Memory B cell (primary cell): Measurements from ENCODE around the gene MGAT4A.

Experiments used
- ATAC-seq: fragments of 150-1000 bp; cut with Tn5 transposase; 2 replicates; pipeline ENCODE4 v1.10.0; 2021; ENCODE audit warnings: low read depth, mild to moderate bottlenecking, moderate library complexity
- DNase-seq, 2 donors: peaks; one replicate each; pipeline ENCODE4 v3.0.0; 2022; ENCODE audit warnings: low spot score in 2 of 2
- H3K27ac Mint-ChIP-seq: one replicate; pipeline ENCODE4 v1.8.0; 2022; ENCODE audit warnings: mild to moderate bottlenecking, moderate library complexity, mixed read lengths
- H3K27me3 Mint-ChIP-seq: one replicate; pipeline ENCODE4 v1.8.0; 2022; ENCODE audit warnings: mixed read lengths
- H3K36me3 Mint-ChIP-seq: one replicate; pipeline ENCODE4 v1.8.0; 2022; ENCODE audit warnings: mild to moderate bottlenecking, mixed read lengths
- H3K4me1 Mint-ChIP-seq: one replicate; pipeline ENCODE4 v1.8.0; 2022; ENCODE audit warnings: mixed read lengths
- H3K4me3 Mint-ChIP-seq: one replicate; pipeline ENCODE4 v1.8.0; 2022; ENCODE audit warnings: mild to moderate bottlenecking, moderate library complexity, mixed read lengths
- H3K9me3 Mint-ChIP-seq: one replicate; pipeline ENCODE4 v1.8.0; 2022; ENCODE audit warnings: mixed read lengths

MGAT4A gene

DNA sequence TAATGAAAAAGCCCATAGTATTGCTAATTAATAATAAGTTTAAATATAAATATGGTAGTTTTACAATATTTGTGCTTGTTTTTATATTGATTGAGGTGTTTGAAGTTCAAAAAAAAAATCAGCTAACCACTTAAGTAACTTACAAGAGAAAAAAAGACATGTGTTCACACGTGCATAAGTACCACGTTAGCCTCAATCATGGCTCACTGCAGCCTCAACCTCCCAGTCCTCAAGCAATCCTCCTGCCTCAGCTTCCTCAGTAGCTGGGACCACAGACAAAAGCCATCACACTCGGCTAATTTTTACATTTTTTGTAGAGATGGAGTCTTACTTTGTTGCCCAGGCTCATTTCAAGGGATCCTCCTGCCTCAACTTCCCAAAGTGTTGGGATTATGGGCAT lies 19.4 kb downstream of the MGAT4A start:
- no peaks in the 10 kb centered on the region for H3K27me3 Mint-ChIP-seq
- H3K27ac Mint-ChIP-seq: peak overlapping the region; percentile 6
- no peaks in the 10 kb centered on the region for H3K9me3 Mint-ChIP-seq
- no peak overlapping the region for H3K4me3 Mint-ChIP-seq
- ATAC-seq (no peak), DNase-seq (no peak)
- H3K4me1 Mint-ChIP-seq: peaks cover 47% of the 10 kb centered on the region
- H3K36me3 Mint-ChIP-seq: peaks cover 2% of the 10 kb centered on the region

DNA sequence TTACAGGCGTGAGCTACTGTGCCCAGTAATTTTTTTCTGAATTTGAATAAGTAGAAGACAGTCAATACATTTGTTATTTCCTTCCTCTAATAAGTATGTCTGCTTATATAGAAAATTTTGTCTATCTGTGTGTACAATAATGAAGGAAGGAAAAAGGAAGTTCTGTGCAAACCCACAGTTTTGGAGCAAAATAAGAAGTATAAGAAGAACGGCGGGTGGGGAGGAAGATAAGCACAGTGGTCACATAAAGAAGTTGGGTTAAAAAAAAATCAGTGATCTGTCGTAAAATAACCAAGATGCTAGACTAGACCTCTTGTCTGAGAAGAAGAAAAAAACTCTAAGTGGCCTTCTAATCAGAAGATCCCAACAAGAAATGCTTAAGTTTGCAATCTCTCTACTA lies 20.2 kb downstream of the MGAT4A start:
- ATAC-seq (peak; percentile 65), DNase-seq (no peak)

DNA sequence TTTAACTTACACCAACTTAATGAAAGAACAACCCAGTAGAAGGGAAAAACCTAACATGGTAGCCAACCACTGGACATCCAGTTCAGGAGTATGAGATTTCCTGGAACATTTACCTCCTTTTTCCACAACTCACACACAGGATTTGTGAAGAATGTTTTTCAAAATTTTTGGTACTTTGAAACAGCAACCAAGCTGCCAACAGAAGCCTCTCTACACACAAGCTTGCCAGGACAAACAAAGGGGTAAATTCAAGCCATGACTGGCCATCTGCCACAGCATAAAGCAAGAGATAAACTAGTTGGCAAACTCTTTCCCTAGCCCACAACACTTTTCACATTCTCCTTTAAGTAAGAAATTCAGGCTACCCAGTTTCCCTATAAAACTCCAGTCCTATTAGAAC lies 21.4 kb downstream of the MGAT4A start:
- Mint-ChIP-seq H3K4me1 (peaks cover 44% of the 10 kb centered on the region), H3K4me3 (peak overlapping the region; percentile 54), H3K27me3 (no peaks in the 10 kb centered on the region), H3K27ac (peak overlapping the region; percentile 54), H3K36me3 (peaks cover 5% of the 10 kb centered on the region), H3K9me3 (no peaks in the 10 kb centered on the region)
- DNase-seq (no peak), ATAC-seq (no peak)

More for the DNA sequence above, 20.2 kb downstream of the MGAT4A start:
- no peaks in the 10 kb centered on the region for H3K27me3 Mint-ChIP-seq
- peak overlapping the region; percentile 45 for H3K4me3 Mint-ChIP-seq
- peak overlapping the region; percentile 54 for H3K27ac Mint-ChIP-seq
- H3K4me1 Mint-ChIP-seq: peaks cover 43% of the 10 kb centered on the region
- H3K36me3 Mint-ChIP-seq: peaks cover 2% of the 10 kb centered on the region
- H3K9me3 Mint-ChIP-seq: no peaks in the 10 kb centered on the region

DNA sequence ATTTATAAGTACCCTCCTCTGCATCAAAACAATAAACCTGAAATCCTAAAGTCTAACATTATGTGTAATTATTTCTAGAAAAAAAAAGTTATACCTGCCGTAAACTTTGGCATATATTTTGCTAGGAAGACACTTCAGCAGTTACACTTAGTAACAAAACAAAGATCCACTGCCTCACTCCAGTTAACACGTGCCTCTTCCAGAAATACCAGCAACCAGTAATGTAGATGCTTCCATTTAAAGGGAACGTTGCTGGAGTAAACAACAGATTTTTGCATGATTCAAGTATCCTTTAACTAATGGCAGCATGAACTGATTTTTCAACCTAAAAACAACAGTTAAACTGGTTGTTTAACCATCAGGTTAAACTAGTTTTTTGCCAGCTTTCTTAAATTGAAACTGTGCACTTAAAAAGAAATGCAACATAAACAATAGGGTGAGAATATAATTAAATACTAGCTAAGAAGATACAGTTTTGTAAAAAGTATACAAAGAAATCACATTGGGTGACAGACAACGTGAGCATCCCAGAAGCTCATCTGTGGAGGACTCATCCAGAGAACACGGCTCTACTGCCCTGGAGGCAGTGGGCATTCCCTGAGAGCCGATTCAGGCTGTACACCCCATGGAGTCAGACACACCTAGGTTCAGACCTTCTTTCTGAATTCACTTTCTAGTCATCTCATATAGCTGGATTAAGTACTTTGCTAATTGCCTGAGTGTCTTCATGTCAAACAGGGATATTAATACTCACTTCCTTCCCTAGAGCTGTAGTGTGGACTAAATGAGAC lies 22.3 kb downstream of the MGAT4A start:
- DNase-seq (no peak), ATAC-seq (no peak)
- Mint-ChIP-seq H3K4me1 (peaks cover 44% of the 10 kb centered on the region), H3K4me3 (no peak overlapping the region), H3K36me3 (peaks cover 8% of the 10 kb centered on the region), H3K27me3 (no peaks in the 10 kb centered on the region), H3K9me3 (no peaks in the 10 kb centered on the region), H3K27ac (no peak overlapping the region)

DNA sequence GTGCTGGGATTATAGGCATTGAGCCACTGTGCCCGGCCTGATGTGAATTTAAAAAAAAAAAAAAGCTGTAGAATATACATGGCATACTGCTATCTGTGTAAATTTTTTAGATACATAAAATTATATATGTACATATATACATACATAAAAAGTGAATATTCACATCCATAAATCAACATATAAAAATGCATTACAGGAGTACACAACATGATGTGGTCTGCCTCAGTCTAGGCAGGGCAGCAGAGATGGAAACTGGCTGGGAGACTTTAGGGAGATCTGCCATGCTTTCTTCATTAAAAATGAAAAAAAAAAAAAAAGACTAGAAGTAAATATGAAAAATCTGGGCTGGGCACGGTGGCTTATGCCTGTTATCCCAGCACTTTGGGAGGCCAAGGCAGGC lies 24.3 kb downstream of the MGAT4A start:
- H3K27me3 Mint-ChIP-seq: no peaks in the 10 kb centered on the region
- H3K4me3 Mint-ChIP-seq: no peak overlapping the region
- DNase-seq: no peak
- H3K27ac Mint-ChIP-seq: no peak overlapping the region
- no peak for ATAC-seq
- peaks cover 8% of the 10 kb centered on the region for H3K36me3 Mint-ChIP-seq
- H3K9me3 Mint-ChIP-seq: no peaks in the 10 kb centered on the region
- peaks cover 47% of the 10 kb centered on the region for H3K4me1 Mint-ChIP-seq

DNA sequence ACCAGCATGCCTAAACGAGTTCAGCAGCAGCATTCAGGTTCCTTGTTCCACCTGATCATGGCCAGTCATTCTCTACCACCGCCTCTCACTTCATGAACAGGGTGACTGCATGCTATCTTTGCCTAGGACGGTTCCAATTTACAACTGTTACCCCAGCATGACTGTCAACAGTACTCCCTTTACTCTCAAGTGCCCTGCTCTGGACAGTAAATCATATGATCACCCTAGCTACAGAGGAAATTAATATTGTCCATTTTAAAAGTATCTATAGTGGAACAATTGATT lies 25.7 kb downstream of the MGAT4A start:
- H3K4me1 Mint-ChIP-seq: peaks cover 46% of the 10 kb centered on the region
- ATAC-seq: no peak
- H3K4me3 Mint-ChIP-seq: no peak overlapping the region
- no peak overlapping the region for H3K27ac Mint-ChIP-seq
- peaks cover 8% of the 10 kb centered on the region for H3K36me3 Mint-ChIP-seq
- DNase-seq: no peak
- no peaks in the 10 kb centered on the region for H3K9me3 Mint-ChIP-seq
- H3K27me3 Mint-ChIP-seq: no peaks in the 10 kb centered on the region

DNA sequence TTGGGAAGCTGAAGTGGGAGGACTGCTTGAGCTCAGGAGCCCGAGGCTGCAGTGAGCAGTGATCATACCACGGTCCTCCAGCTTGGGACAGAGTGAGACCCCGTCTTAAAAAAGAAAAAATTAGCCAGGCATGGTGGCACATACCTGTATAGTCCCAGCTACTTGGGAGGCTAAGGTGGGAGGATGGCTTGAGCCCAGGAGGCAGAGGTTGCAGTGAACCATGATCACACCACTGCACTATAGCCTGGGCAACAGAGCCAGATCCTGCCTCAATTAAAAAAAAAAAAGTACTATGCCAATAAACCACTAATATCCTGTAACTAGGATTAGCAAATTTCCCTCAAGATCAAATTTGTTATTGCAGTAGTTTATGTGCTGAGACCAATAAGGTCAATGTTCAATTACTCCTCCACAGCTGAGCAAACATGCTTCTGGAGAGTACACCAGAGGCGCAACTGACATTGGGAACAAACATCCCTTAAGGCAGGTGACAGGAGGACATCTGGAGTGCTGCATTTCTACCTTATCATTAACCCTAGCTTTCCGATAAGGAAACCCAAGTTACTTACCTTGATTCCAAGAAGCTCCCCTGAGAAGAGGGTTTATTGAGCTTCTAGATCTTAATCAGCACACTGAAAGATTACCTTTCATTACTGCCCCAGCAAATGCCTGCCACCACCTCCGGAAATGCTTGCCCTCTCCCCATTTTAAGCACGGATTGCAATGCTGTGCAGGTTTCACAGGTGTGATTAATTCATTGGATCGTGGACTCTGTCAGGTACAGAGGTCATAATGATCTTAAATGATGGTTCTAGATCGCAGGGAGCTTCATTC lies 26.2 kb downstream of the MGAT4A start:
- H3K4me1 Mint-ChIP-seq: peaks cover 41% of the 10 kb centered on the region
- H3K36me3 Mint-ChIP-seq: peaks cover 8% of the 10 kb centered on the region
- H3K9me3 Mint-ChIP-seq: no peaks in the 10 kb centered on the region
- no peak overlapping the region for H3K27ac Mint-ChIP-seq
- H3K4me3 Mint-ChIP-seq: no peak overlapping the region
- DNase-seq: no peak
- H3K27me3 Mint-ChIP-seq: no peaks in the 10 kb centered on the region
- ATAC-seq: no peak

DNA sequence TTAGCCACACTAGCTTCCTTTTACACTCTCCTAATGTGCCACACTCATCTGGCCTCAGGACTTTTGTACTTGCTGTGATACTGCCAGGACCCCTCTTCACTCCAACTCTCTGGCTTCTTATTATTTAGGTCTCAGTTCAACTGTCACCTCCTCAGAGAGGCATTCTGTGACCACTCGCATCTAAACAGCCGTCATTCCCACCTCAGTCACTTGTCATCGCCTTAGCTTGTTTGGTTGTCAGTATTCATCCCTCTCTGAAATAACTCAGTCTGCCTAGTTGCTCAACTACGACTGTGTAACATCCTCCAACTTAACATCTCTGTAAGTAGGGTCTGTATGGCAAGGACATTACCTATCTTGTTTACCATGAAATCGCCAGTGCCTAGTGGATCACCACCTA lies 27.2 kb downstream of the MGAT4A start:
- Mint-ChIP-seq H3K4me1 (peaks cover 36% of the 10 kb centered on the region), H3K27ac (peak overlapping the region; percentile 28), H3K4me3 (no peak overlapping the region), H3K9me3 (no peaks in the 10 kb centered on the region), H3K27me3 (no peaks in the 10 kb centered on the region), H3K36me3 (peaks cover 10% of the 10 kb centered on the region)
- no peak for ATAC-seq
- DNase-seq: no peak

DNA sequence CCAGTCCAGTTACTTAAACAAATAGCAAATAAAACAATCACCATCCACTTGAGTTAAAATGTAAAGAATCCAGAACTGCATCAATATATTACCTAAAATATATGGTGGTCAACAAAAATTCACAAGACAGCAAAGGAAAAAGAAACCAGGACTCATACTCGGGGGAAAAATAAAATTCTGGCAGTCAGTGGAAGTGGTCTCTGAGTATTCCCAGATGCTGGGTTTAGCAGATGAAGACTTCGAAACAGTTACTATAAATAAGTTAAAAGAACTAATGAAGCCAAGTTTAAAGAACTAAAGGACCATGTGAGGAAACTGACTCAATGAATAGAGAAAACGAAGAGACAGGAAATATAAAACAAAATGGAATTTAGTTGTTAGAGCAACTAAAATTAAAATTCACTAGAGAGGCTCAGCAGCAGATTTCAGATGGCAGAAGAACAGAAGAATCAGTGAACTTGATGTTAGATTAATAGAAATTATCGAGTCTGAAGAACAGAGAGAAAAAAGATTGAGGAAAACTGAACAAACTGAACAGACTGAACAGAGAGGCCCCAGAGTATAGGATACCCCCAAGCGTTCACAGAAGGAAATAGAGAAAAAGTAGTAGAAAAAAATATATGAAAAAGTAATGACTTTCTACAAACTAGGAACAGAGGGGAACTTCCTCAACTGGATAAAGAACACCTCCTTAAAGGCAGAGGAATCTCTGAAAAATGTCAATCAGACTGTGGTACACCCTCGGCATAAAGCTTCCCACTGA lies 27.9 kb downstream of the MGAT4A start:
- Mint-ChIP-seq H3K4me3 (no peak overlapping the region), H3K27me3 (no peaks in the 10 kb centered on the region), H3K27ac (peak overlapping the region; percentile 28), H3K4me1 (peaks cover 40% of the 10 kb centered on the region), H3K36me3 (peaks cover 15% of the 10 kb centered on the region), H3K9me3 (no peaks in the 10 kb centered on the region)
- ATAC-seq (no peak), DNase-seq (no peak)

DNA sequence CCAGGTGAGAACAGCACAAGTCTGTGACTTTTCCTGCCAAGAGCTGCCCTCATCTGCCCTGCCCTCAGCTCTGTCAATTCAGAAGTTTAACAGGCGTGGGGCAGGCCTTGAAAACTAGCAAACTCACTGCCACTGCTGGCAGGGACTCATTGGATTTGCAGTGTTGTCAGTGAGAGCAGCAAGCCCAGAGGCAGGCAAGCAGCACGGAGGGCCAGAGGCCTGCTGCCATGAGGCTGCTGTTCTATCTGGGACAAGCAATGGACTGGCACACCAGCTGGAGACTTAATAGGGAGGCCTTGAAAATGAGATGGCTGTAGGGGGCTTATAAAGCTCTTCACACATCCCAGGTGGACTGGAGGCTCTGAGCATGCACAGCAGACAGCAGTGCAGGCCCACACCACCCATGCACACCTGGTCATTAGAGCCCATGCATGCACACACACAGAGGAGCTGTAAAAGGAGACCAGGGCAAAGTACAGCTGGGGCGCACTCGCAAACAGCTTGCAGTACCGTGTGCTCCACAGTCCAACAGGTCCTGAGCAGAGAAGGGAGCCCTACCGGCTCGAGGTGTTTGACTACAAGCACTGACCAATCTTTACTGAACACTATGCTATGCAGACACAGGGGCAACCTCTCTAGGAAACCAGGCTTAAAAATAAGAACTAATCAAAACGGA lies 28.7 kb downstream of the MGAT4A start:
- H3K36me3 Mint-ChIP-seq: peaks cover 13% of the 10 kb centered on the region
- no peaks in the 10 kb centered on the region for H3K9me3 Mint-ChIP-seq
- no peak overlapping the region for H3K4me3 Mint-ChIP-seq
- peak overlapping the region; percentile 28 for H3K27ac Mint-ChIP-seq
- no peaks in the 10 kb centered on the region for H3K27me3 Mint-ChIP-seq
- DNase-seq (no peak), ATAC-seq (no peak)
- peaks cover 35% of the 10 kb centered on the region for H3K4me1 Mint-ChIP-seq

DNA sequence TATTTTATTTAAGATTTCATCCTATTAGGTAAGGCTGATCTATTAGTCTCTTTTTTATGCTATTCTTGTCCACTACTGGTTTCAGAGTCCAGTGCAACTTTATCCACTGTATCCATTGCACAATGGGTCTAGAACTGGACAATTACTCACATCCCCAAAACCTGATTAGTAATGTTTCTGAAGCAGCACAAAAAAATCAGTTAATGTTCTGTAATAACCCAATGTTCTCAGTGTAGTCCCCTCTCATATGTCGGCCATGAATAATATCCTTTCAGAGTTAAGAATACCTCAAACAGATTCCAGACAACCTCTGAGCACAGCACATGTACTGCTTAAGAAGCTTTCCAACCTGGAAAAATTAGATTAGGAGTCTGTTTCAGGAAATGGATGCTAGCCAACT lies 29.7 kb downstream of the MGAT4A start:
- no peak for DNase-seq
- Mint-ChIP-seq H3K36me3 (peaks cover 14% of the 10 kb centered on the region), H3K4me1 (peaks cover 36% of the 10 kb centered on the region), H3K4me3 (no peak overlapping the region), H3K27me3 (no peaks in the 10 kb centered on the region), H3K9me3 (no peaks in the 10 kb centered on the region), H3K27ac (no peak overlapping the region)
- no peak for ATAC-seq

DNA sequence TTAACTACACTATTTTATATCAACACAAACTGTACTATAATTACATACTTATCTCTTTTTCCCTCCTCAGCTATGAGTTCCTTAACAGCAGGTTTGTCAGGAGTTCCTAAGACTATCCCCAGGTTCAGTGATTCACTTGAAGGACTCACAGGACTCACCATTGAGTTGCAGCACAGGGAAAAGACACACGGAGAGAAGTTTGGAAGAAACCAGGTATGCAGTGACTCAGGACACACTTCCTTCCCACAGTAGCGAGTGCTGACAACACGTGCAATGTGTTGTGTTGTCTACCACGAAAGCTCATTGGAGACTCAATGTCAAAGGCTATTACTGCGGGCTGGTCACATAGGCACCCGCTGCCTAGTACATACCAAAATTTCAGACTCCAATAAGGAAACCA lies 32.0 kb downstream of the MGAT4A start:
- Mint-ChIP-seq H3K4me1 (peaks cover 39% of the 10 kb centered on the region), H3K9me3 (no peaks in the 10 kb centered on the region), H3K36me3 (peaks cover 11% of the 10 kb centered on the region), H3K27ac (no peak overlapping the region), H3K27me3 (no peaks in the 10 kb centered on the region), H3K4me3 (no peak overlapping the region)
- no peak for ATAC-seq
- no peak for DNase-seq

DNA sequence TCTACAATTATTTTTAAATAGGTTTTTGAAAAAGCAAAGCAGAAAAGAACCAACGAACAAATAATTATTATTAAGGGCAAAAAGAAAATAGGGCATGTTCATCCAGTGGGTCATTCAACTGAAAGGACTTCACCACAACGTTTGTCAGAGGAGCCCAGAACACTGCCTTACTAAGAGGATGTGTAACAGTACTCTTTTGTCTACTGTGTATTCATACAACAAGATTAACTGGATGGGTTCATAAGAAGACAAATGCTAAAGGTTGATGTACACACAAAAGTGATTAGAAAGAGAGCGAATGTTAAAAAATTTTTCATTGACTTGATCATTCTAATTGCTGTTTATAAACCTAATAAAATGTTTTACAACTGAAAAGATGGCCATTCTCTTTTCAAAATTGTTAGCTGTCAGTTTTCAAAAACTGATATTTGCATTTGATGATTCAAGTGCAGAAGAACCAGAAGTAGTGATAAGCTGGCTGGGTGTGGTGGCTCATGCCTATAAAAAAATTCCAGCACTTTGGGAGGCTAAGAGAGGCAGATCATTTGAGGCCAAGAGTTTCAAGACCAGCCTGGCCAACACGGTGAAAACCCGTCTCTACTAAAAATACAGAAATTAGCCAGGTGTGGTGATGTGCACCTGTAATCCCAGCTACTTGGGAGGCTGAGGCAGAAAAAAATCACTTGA lies 33.1 kb downstream of the MGAT4A start:
- Mint-ChIP-seq H3K27me3 (no peaks in the 10 kb centered on the region), H3K9me3 (no peaks in the 10 kb centered on the region), H3K4me3 (no peak overlapping the region), H3K4me1 (peaks cover 38% of the 10 kb centered on the region), H3K36me3 (peaks cover 8% of the 10 kb centered on the region), H3K27ac (no peak overlapping the region)
- DNase-seq (no peak), ATAC-seq (no peak)
